Gastroesophageal sphincter (tissue), 4 donors: ENCODE measurements around the gene OTUB2. TPM values are rescaled to one million over a fixed set of nuclear protein-coding genes. Genes with fewer than 3 reads are reported as not detected.
A peak's percentile ranks its signal among the peaks of the same experiment; 100 is the strongest.

Source experiments
- ATAC-seq: fragments of 150-250 bp; one replicate; pipeline ENCODE4 v1.9.1; 2016; ENCODE audit warnings: mild to moderate bottlenecking, moderate library complexity
- H3K27ac ChIP-seq, 4 donors: fragments of 200-600 bp; sonication (generic) in 3 of 4; 1 replicate in 3 of 4; 2 replicates in 1 of 4; pipeline ENCODE4 v1.5.1; 2016 to 2019
- H3K27me3 ChIP-seq: fragments of 200-600 bp; sonication (generic); one replicate; pipeline ENCODE4 v1.5.1; 2019
- H3K36me3 ChIP-seq, 2 donors: fragments of 200-600 bp; sonication (generic); one replicate each; pipeline ENCODE4 v1.5.1; 2019; ENCODE audit warnings: control low read depth in 1 of 2
- H3K4me1 ChIP-seq, 3 donors: fragments of 200-600 bp; sonication (generic); 1 replicate in 2 of 3; 2 replicates in 1 of 3; pipeline ENCODE4 v1.5.1; 2016 to 2019; ENCODE audit warnings: control low read depth in 2 of 3
- H3K4me3 ChIP-seq, 2 donors: fragments of 200-600 bp; sonication (generic); one replicate each; pipeline ENCODE4 v1.5.1; 2019; ENCODE audit warnings: mild to moderate bottlenecking in 1 of 2, moderate library complexity in 1 of 2
- H3K9me3 ChIP-seq, 3 donors: fragments of 200-600 bp; sonication (generic); one replicate each; pipeline ENCODE4 v1.5.1; 2017 to 2019; ENCODE audit warnings: control low read depth in 2 of 3
- EP300 ChIP-seq: sonication (generic); formaldehyde crosslinking; IDR thresholded peaks from one replicate; pipeline ENCODE4 v1.6.1; 2017; ENCODE audit warnings: antibody characterized with exemption, mild to moderate bottlenecking
- POLR2A ChIP-seq, 2 donors: fragments of 450-650 bp; IDR thresholded peaks; one replicate each; pipeline ENCODE4 v1.6.1; 2017; ENCODE audit warnings: antibody characterized with exemption in 2 of 2, mild to moderate bottlenecking in 2 of 2, moderate library complexity in 1 of 2
- POLR2AphosphoS5 ChIP-seq: sonication (generic); formaldehyde crosslinking; IDR thresholded peaks from one replicate; pipeline ENCODE4 v1.6.1; 2017; ENCODE audit warnings: antibody characterized with exemption
- WGBS, 2 donors: methylation state at CpG; one replicate each; pipeline ENCODE4 v1.1.5; 2018; ENCODE audit warnings: low coverage in 1 of 2; 5-methylcytosine and 5-hydroxymethylcytosine counted together
- total RNA-seq, 4 donors: library from RNA; depleted of rRNA; stranded (reverse); fragments of >200 nt; gene quantifications; one replicate each; pipeline ENCODE4 v1.1.0, GENCODE V29; 2016
- TF ChIP-seq, protein P1 (sequence below), 4 experiments: fragments of 200-600 bp in 2 of 4; fragments of 450-650 bp in 2 of 4; sonication (generic) in 1 of 4; IDR thresholded peaks; one replicate each; pipeline ENCODE4 v1.5.1; 2017 to 2019; ENCODE audit warnings: antibody characterized with exemption in 4 of 4, mild to moderate bottlenecking in 2 of 4, moderate library complexity in 2 of 4

Gene OTUB2
- total RNA-seq, 4 donors from 2014 or later, result 0.16 to 0.84 (median 0.65) TPM

DNA sequence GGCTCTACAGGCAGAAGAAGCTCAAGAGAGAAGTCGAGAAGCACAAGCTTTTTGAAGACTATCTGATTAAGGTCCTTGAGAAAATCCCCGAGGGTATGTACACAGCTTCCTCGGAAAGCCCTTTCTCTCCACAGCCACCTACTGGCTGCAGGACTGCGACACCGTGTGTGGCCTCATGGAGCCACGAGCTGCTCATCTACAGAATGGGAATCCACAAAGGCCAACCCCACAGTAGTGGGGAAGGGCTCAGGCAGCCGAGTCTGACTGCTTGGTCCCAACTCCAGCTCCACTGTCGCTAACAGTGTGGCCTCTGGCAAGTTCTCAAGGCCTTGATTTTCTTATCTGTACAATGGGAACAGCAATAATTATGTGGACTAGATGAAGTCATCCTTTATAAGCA, 26.6 kb upstream of the OTUB2 start:
- no peak for ATAC-seq
- 62 to 100% methylated on average over 1 to 4 of the region's 8 CpGs for WGBS, 2 donors
- TF ChIP-seq, protein P1, sequence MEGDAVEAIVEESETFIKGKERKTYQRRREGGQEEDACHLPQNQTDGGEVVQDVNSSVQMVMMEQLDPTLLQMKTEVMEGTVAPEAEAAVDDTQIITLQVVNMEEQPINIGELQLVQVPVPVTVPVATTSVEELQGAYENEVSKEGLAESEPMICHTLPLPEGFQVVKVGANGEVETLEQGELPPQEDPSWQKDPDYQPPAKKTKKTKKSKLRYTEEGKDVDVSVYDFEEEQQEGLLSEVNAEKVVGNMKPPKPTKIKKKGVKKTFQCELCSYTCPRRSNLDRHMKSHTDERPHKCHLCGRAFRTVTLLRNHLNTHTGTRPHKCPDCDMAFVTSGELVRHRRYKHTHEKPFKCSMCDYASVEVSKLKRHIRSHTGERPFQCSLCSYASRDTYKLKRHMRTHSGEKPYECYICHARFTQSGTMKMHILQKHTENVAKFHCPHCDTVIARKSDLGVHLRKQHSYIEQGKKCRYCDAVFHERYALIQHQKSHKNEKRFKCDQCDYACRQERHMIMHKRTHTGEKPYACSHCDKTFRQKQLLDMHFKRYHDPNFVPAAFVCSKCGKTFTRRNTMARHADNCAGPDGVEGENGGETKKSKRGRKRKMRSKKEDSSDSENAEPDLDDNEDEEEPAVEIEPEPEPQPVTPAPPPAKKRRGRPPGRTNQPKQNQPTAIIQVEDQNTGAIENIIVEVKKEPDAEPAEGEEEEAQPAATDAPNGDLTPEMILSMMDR (IDR thresholded peaks at IDR 0.05), result no peak
- TF ChIP-seq EP300 (no peak), POLR2AphosphoS5 (no peak), POLR2A (IDR thresholded peaks at IDR 0.05) (no peak)

DNA sequence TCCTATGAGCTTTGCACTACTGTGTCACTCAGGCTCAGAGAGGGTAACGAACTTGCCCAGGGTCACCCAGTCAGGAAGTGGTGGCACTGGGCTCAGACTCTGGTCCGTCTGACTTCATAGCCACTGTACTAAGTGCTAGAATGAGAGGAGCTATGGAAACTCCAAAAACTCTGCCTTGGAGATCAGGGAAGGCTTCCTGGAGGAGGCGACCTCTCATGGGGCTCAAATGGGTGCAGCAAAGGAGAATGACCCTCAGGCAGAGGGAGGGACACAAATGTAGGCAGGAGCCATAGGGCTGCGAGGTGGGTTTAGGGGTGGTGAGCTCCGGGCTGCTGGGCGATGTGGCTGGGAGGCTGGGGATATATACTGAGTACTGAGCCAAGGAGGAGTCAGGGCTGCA, 25.9 kb upstream of the OTUB2 start:
- WGBS, 2 donors, result 81 to 90% methylated on average over 3 to 4 of the region's 6 CpGs

More for the DNA sequence above, 26.6 kb upstream of the OTUB2 start:
- Histone ChIP-seq H3K4me1 (peaks cover 0 to 42% (median 20%) of the 10 kb centered on the region in 3 donors), H3K27ac (no peak overlapping the region), H3K27me3 (no peaks in the 10 kb centered on the region), H3K36me3 (no peaks in the 10 kb centered on the region), H3K9me3 (no peaks in the 10 kb centered on the region), H3K4me3 (no peak overlapping the region)

DNA sequence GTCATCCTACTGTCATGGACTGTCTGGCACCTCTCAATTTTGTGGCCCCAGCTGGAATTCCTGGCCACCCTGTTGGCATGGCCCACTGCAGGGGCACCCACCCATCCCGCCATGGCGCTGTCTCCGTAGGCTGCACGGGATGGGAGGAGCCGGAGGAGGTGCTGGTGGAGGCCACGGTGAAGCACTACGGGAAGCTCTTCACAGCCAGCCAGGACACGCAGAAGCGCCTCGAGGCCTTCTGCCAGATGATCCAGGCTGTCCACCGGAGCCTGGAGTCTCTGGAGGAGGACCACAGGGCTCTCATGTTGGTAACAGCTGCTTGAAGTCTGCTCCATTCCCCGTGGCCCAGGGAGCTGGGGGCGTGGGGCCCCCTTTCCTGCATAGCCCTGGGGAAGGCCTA, 25.1 kb upstream of the OTUB2 start:
- Histone ChIP-seq H3K27ac (peak overlapping the region in 2 of 4 donors; percentile 12 to 38), H3K4me1 (peaks cover 0 to 27% (median 10%) of the 10 kb centered on the region in 3 donors), H3K27me3 (no peaks in the 10 kb centered on the region), H3K4me3 (no peak overlapping the region), H3K36me3 (no peaks in the 10 kb centered on the region), H3K9me3 (no peaks in the 10 kb centered on the region)
- no CpG with 5 or more reads among the region's 13 CpGs for WGBS, 2 donors
- ATAC-seq, result no peak
- TF ChIP-seq, protein P1 (IDR thresholded peaks at IDR 0.05), result no peak
- no peak for TF ChIP-seq POLR2AphosphoS5
- TF ChIP-seq POLR2A (IDR thresholded peaks at IDR 0.05), result no peak
- no peak for TF ChIP-seq EP300

More for the DNA sequence above, 25.9 kb upstream of the OTUB2 start:
- H3K27ac ChIP-seq, result no peak overlapping the region
- H3K9me3 ChIP-seq, result no peaks in the 10 kb centered on the region
- TF ChIP-seq, protein P1 (IDR thresholded peaks at IDR 0.05), result no peak
- TF ChIP-seq POLR2A (IDR thresholded peaks at IDR 0.05), result no peak
- TF ChIP-seq POLR2AphosphoS5, result no peak
- TF ChIP-seq EP300, result no peak
- H3K4me1 ChIP-seq, result peaks cover 0 to 35% (median 16%) of the 10 kb centered on the region in 3 donors
- no peaks in the 10 kb centered on the region for H3K27me3 ChIP-seq
- no peaks in the 10 kb centered on the region for H3K36me3 ChIP-seq
- no peak overlapping the region for H3K4me3 ChIP-seq
- no peak for ATAC-seq

DNA sequence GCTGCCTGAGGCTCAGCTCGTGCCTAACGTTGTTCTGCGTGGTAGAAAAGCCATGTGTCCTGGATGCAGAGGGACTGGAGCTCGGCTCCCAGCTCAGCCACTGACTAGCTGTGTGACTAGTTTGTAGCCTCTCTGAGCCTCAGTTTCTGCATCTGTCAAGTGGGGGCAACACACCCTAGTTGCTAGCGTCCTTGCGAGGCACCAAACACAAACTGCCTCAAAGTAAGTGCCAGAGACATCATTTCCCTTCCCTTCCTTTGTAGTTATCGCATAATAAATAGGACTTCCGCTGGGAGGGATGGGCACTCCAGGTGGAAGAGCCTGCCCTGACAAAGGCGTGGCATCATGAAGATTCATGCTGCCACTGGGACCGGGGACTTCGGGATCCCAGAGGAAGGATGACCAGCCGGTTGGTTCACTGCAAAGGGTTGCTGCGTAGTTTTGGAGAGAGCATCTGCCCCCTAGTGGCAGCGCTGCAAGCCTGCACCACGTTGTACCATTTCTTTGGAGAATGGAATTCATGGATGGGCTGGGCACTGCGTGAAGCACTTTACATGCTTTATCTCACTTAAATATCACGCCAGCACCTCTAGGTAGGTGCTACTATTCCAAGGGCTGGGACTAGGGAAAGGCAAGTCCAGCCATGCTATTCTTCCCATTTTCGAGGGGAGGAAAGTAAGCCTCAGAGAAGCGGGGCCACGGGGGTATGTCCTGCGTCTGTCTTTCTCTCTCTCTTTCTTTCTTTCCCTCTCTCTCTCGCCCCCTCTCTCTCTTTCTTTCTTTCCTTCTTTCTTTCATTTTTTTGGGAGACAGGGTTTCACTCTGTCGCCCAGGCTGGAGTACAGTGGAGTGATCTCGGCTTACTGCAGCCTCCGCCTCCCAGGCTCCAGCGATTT, 24.4 kb upstream of the OTUB2 start:
- no peaks in the 10 kb centered on the region for H3K9me3 ChIP-seq
- peak overlapping the region in 2 of 4 donors; percentile 12 to 38 for H3K27ac ChIP-seq
- WGBS, 2 donors, result 13 to 61% methylated on average over 10 to 11 of the region's 26 CpGs
- no peaks in the 10 kb centered on the region for H3K36me3 ChIP-seq
- H3K4me1 ChIP-seq, result peaks cover 0 to 20% (median 8%) of the 10 kb centered on the region in 3 donors
- no peak overlapping the region for H3K4me3 ChIP-seq
- TF ChIP-seq POLR2AphosphoS5 (peak; percentile 54), EP300 (no peak)
- TF ChIP-seq, protein P1 (IDR thresholded peaks at IDR 0.05), result peak in 3 of 4 experiments; percentile 93 to 97 (median 96)
- no peaks in the 10 kb centered on the region for H3K27me3 ChIP-seq
- peak; percentile 83 for ATAC-seq
